Activated T-cell treated with anti-CD3 and anti-CD28 coated beads, Interleukin-2, amount 50 U/mL, for 48 hours (primary cell): ENCODE results near the gene NFILZ.
A peak's percentile ranks its signal among the peaks of the same experiment; 100 is the strongest.
"Not testable (repeated sequence)": the region's sequence is repeated elsewhere in the genome, so short reads cannot be mapped to it uniquely, and the experiment has no call there.

Experiments
- DNase-seq, 2 experiments: peaks; one replicate each; pipeline ENCODE4 v3.0.0-alpha.2; 2020

The NFILZ gene

DNA sequence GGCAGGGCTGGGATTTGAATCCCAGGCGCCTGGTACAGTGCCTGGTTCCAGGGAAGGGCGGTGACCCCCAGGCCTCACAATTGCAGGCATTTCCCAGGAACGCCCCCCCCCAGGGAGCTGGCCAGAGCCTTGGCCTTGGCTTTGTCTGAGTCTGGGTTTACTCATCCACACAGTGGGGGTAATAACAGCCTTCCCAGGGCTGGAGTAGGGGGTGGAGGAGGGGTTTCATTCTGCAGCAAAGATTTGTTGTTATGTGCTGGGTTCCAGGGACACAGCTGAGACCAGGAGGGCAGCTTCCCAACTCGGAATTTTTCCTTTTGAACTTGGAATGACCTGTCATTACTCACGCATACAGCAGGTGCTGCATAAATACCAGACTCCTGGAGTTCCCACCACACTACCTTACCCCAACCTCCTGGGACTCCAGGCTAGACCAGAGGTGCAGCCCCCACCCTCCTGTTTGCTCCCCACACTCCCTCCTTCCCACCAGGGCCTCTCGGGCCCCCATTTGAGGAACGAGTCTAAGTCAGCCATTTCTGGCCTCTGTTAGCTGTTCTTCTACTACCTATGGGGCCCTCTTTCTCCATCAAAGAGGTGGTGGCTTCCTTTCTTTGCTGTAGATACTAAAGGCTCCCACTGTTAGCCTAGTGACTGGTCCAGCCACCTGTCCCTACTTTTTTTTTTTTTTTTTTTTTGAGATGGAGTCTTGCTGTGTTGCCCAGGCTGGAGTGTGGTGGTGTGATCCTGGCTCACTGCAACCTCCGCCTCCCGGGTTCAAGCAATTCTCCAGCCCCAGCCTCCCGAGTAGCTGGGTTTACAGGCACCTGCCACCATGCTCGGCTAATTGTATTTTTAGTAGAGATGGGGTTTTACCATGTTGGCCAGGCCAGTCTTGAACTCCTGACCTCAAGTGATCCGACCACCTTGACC lies 18.3 kb upstream of the NFILZ start:
- DNase-seq = no peak

- no peak for DNase-seq
Observed at GRCh38 chr19:8612807-8613171, 17.6 kb upstream of the NFILZ start.

- no peak for DNase-seq
Observed at GRCh38 chr19:8614455-8614854, 16.0 kb upstream of the NFILZ start.

DNA sequence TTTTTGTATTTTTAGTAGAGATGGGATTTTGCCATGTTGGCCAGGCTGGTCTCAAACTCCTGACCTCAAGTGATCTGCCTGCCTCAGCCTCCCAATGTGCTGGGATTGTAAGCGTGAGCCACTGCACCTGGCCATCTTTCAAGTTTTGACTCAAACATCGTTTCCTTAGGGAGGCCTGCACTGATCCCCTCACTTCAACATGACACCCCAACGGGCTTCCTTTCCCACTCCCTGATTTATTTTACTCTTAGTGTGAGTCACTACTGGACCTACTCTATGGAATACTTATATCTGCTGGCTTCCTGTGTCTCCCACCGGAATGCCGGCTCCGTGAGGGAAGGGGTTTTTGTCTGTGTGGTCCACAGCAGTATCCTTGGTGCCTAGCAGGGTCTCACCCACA lies 15.4 kb upstream of the NFILZ start:
- no peak for DNase-seq

GRCh38 chr19:8615813-8616596 lies 14.4 kb upstream of the NFILZ start:
- DNase-seq = peak; percentile 72 to 75

GRCh38 chr19:8616861-8617260 lies 13.6 kb upstream of the NFILZ start:
- no peak for DNase-seq

- not testable (repeated sequence) for DNase-seq
Observed at GRCh38 chr19:8617325-8617724, 13.1 kb upstream of the NFILZ start.

GRCh38 chr19:8617984-8618383 lies 12.4 kb upstream of the NFILZ start:
- no peak for DNase-seq

GRCh38 chr19:8618751-8619150 lies 11.7 kb upstream of the NFILZ start:
- DNase-seq = no peak

GRCh38 chr19:8622886-8623285 lies 7.5 kb upstream of the NFILZ start:
- DNase-seq = not testable (repeated sequence)

- DNase-seq = no peak
Observed at GRCh38 chr19:8626842-8627241, 3.6 kb upstream of the NFILZ start.

GRCh38 chr19:8629184-8629583 lies 1.2 kb upstream of the NFILZ start:
- DNase-seq = no peak

GRCh38 chr19:8630796-8631424 lies 477 bp downstream of the NFILZ start:
- no peak for DNase-seq

GRCh38 chr19:8631425-8631819 lies 989 bp downstream of the NFILZ start:
- no peak for DNase-seq

GRCh38 chr19:8635422-8635821 lies 5.0 kb downstream of the NFILZ start:
- no peak for DNase-seq

- not testable (repeated sequence) for DNase-seq
Observed at GRCh38 chr19:8637070-8637469, 6.6 kb downstream of the NFILZ start.

GRCh38 chr19:8638078-8638619 lies 7.7 kb downstream of the NFILZ start:
- no peak for DNase-seq

DNA sequence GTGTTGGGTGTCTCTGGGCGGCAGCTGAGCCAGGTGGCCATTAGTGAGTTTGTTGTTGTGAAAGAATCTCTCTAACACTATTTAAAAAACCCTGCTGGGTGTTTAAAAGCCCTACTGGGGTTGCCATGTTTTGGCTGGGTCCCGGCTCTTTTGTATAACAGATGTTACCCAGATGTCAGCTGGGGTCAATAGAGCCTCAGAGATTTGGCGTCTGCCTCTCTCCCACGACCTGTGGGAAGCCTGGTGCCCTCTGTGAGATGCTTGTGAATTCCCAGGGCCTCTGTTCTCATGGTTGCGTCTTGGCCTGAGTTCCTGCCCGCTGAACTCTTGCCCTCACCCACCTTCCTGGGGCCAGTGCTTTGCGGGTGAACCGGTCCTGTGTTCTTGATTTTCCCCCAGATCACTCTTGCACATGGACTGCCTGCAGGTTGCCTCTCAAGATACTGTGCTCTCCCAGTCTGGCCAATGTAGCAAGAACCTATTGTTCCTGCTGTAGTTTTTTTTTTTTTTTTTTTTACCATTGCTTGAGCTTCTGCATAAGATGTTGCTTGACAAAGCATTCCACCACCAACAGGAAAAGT lies 9.5 kb downstream of the NFILZ start:
- DNase-seq = no peak

- DNase-seq = no peak
Observed at GRCh38 chr19:8640402-8641004, 10.1 kb downstream of the NFILZ start.

DNA sequence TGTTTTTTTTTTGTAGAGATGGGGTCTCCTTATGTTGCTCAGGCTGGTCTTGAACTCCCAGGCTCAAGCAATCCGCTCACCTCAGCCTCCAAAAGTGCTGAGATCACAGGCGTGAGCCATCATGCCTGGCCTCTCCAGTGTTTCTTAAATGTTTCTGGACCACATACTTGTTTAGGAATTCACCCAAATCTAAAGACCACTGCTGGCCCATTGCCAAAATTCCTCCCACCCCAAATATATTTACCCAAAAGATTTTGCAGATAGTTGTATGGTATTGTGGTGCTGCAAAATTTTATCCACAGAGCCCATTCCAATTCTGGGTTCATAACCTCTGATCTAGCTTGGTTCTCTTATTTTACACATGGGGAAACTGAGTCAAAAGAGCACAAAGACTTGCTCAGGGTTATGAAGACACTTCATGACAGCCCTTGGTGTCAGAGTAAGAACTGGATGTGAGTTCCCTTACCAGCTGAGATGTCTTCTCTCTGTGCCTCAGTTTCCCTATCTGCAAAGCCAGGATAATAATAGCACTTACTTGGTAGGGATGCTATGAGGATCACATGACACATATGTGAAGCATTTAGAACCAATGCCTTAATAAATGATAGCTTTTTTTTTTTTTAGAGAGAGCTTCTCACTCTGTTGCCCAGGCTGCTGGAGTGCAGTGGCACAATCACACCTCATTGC lies 10.9 kb downstream of the NFILZ start:
- no peak for DNase-seq

GRCh38 chr19:8641908-8642547 lies 11.6 kb downstream of the NFILZ start:
- DNase-seq = no peak
